ENCODE results near the gene DNM3. TPM values are rescaled to one million over a fixed set of nuclear protein-coding genes. Genes with fewer than 3 reads are reported as not detected.

DNM3 gene
- total RNA-seq, 1 donor from 2014 or later = 2.1 TPM

- H3K9me3 Mint-ChIP-seq = no peaks in the 10 kb centered on the region
- H3K36me3 Mint-ChIP-seq (ENCODE audit: low read depth) = no peaks in the 10 kb centered on the region
- DNase-seq (no peak), ATAC-seq (ENCODE audit: low read depth) (no peak)
- CTCF ChIA-PET = no interaction called here
- no peak overlapping the region for H3K4me3 Mint-ChIP-seq
- POLR2A ChIA-PET = no interaction called here
- TF ChIP-seq CTCF (IDR thresholded peaks at IDR 0.05) = no peak
- H3K4me1 Mint-ChIP-seq = peaks cover 12% of the 10 kb centered on the region
- H3K27me3 Mint-ChIP-seq = peaks cover 20% of the 10 kb centered on the region
- intact Hi-C loops (cut with micrococcal nuclease) = no loop called here
- H3K27ac Mint-ChIP-seq = no peak overlapping the region
These were observed 4.7 kb downstream of the DNM3 start for GRCh38 chr1:171845998-171846397.

- ATAC-seq (ENCODE audit: low read depth) (no peak), DNase-seq (no peak)
- Mint-ChIP-seq H3K27me3 (peaks cover 5% of the 10 kb centered on the region), H3K4me1 (no peaks in the 10 kb centered on the region), H3K4me3 (no peak overlapping the region), H3K36me3 (ENCODE audit: low read depth) (no peaks in the 10 kb centered on the region), H3K27ac (no peak overlapping the region), H3K9me3 (no peaks in the 10 kb centered on the region)
- no peak for TF ChIP-seq CTCF (IDR thresholded peaks at IDR 0.05)
- POLR2A ChIA-PET = no interaction called here
- CTCF ChIA-PET = no interaction called here
- intact Hi-C loops (cut with micrococcal nuclease) = no loop called here
These were observed 8.1 kb downstream of the DNM3 start for GRCh38 chr1:171849245-171849898.

- H3K27me3 Mint-ChIP-seq = peaks cover 2% of the 10 kb centered on the region
- no peaks in the 10 kb centered on the region for H3K9me3 Mint-ChIP-seq
- TF ChIP-seq CTCF (IDR thresholded peaks at IDR 0.05) = no peak
- CTCF ChIA-PET = no interaction called here
- H3K4me3 Mint-ChIP-seq = no peak overlapping the region
- ATAC-seq (ENCODE audit: low read depth) (no peak), DNase-seq (no peak)
- H3K36me3 Mint-ChIP-seq (ENCODE audit: low read depth) = no peaks in the 10 kb centered on the region
- H3K27ac Mint-ChIP-seq = no peak overlapping the region
- POLR2A ChIA-PET = no interaction called here
- no peaks in the 10 kb centered on the region for H3K4me1 Mint-ChIP-seq
- intact Hi-C loops (cut with micrococcal nuclease) = no loop called here
These were observed 9.5 kb downstream of the DNM3 start for GRCh38 chr1:171850651-171851350.

- no peaks in the 10 kb centered on the region for H3K36me3 Mint-ChIP-seq (ENCODE audit: low read depth)
These were observed 11.0 kb downstream of the DNM3 start for GRCh38 chr1:171852272-171852671.

More at GRCh38 chr1:171852272-171852671, 11.0 kb downstream of the DNM3 start:
- Mint-ChIP-seq H3K4me1 (no peaks in the 10 kb centered on the region), H3K9me3 (peaks cover 6% of the 10 kb centered on the region), H3K4me3 (no peak overlapping the region), H3K27ac (no peak overlapping the region), H3K27me3 (peaks cover 2% of the 10 kb centered on the region)
- ATAC-seq (ENCODE audit: low read depth) (no peak), DNase-seq (no peak)
- TF ChIP-seq CTCF (IDR thresholded peaks at IDR 0.05) = no peak
- intact Hi-C loops (cut with micrococcal nuclease) = no loop called here
- POLR2A ChIA-PET = no interaction called here
- CTCF ChIA-PET = no interaction called here
